AG04450 (cell line): Measurements from ENCODE around the gene HBEGF. TPM values are rescaled to one million over a fixed set of nuclear protein-coding genes. Genes with fewer than 3 reads are reported as not detected.

Experiments
- CTCF ChIA-PET: fragments of 300-600, 350-600 bp; formaldehyde crosslinking; extraction: SDS; loops from one replicate; lab custom pipeline; 2022; ENCODE audit warnings: antibody characterized with exemption, inconsistent platforms; lab: Charles Lee
- POLR2A ChIA-PET: fragments of 350-600 bp; formaldehyde crosslinking; extraction: SDS; loops from one replicate; lab custom pipeline; 2021; ENCODE audit warnings: antibody characterized with exemption, inconsistent platforms; lab: Yijun Ruan, JAX
- DNase-seq: peaks from one replicate; pipeline ENCODE4 v3.0.0-alpha.2; 2011; ENCODE audit warnings: low read depth, low spot score
- H3K27ac ChIP-seq: one replicate; pipeline ENCODE4 v1.5.1; 2012; ENCODE audit warnings: low read depth, low read length, control low read depth
- H3K27me3 ChIP-seq: one replicate; pipeline ENCODE4 v1.6.0; 2012; ENCODE audit warnings: low read length; ENCODE audit not compliant: control insufficient read depth, insufficient read depth
- H3K4me3 ChIP-seq: 2 replicates; pipeline ENCODE4 v1.5.1; 2011; ENCODE audit warnings: mild to moderate bottlenecking, low read depth, low read length, control low read depth
- H3K9me3 ChIP-seq: 2 replicates; pipeline ENCODE4 v1.5.1; 2012; ENCODE audit warnings: low read length; ENCODE audit not compliant: control insufficient read depth, insufficient read depth
- CTCF ChIP-seq: IDR thresholded peaks from 2 replicates; pipeline ENCODE4 v1.5.1; 2011; ENCODE audit warnings: low read depth, low read length, control low read depth, inconsistent platforms
- polyA plus RNA-seq: library from polyadenylated mRNA; depleted of rRNA; stranded (reverse); fragments of >200 nt; gene quantifications from 2 replicates; pipeline ENCODE4 v1.2.3, GENCODE V29; 2011

Gene HBEGF
- polyA plus RNA-seq, 1 experiment: 7.0 TPM

GRCh38 chr5:140293091-140293848 is 53.1 kb downstream of the HBEGF start:
- no peaks in the 10 kb centered on the region for H3K27me3 ChIP-seq
- CTCF ChIA-PET: interaction anchor here (0.6 to 1.4 kb wide), 3 partner anchors 49 to 59 kb away, joined by 3 to 5 read pairs (median 5); partner anchors contain the start of gene HBEGF
- H3K4me3 ChIP-seq: no peak overlapping the region
- no peak for TF ChIP-seq CTCF
- no peak for DNase-seq
- no peak overlapping the region for H3K27ac ChIP-seq
- H3K9me3 ChIP-seq: no peaks in the 10 kb centered on the region
- POLR2A ChIA-PET: interaction anchor here (0.8 to 2.7 kb wide), 3 partner anchors 29 to 53 kb away, joined by 3 to 11 read pairs (median 5); partner anchors contain the start of gene HBEGF

GRCh38 chr5:140292212-140293036 is 54.0 kb downstream of the HBEGF start:
- no peak overlapping the region for H3K27ac ChIP-seq
- ChIA-PET POLR2A (interaction anchor here (0.8 to 0.9 kb wide), 2 partner anchors 30 to 54 kb away, joined by 3 to 5 read pairs; partner anchors contain the start of gene HBEGF), CTCF (interaction anchor here (0.6 to 1.4 kb wide), 5 partner anchors 48 to 60 kb away, joined by 3 to 5 read pairs (median 4); partner anchors contain the start of gene HBEGF)
- H3K27me3 ChIP-seq: no peaks in the 10 kb centered on the region
- TF ChIP-seq CTCF: no peak
- DNase-seq: no peak
- H3K9me3 ChIP-seq: no peaks in the 10 kb centered on the region
- H3K4me3 ChIP-seq: no peak overlapping the region

GRCh38 chr5:140287801-140288521 is 58.4 kb downstream of the HBEGF start:
- Histone ChIP-seq H3K4me3 (no peak overlapping the region), H3K27me3 (no peaks in the 10 kb centered on the region), H3K27ac (no peak overlapping the region), H3K9me3 (no peaks in the 10 kb centered on the region)
- ChIA-PET CTCF (interaction anchor here (1.4 kb wide), 1 partner anchor 64 kb away, joined by 4 read pairs; no protein-coding TSS in a partner anchor), POLR2A (interaction anchor here (0.6 to 0.7 kb wide), 2 partner anchors 23 to 59 kb away, joined by 3 to 5 read pairs; partner anchors contain the start of gene HBEGF)
- DNase-seq: no peak
- no peak for TF ChIP-seq CTCF

GRCh38 chr5:140286424-140286823 is 60.0 kb downstream of the HBEGF start:
- TF ChIP-seq CTCF: no peak
- Histone ChIP-seq H3K27me3 (no peaks in the 10 kb centered on the region), H3K9me3 (no peaks in the 10 kb centered on the region), H3K4me3 (no peak overlapping the region), H3K27ac (no peak overlapping the region)
- ChIA-PET POLR2A (interaction anchor here (0.7 kb wide), 1 partner anchor 410 kb away, joined by 5 read pairs; no protein-coding TSS in a partner anchor), CTCF (interaction anchor here (0.5 to 0.7 kb wide), 3 partner anchors 47 to 150 kb away, joined by 3 to 4 read pairs (median 3); no protein-coding TSS in a partner anchor)
- DNase-seq: no peak
